Posterior cingulate gyrus (tissue), 11 donors: ENCODE measurements around the gene TBC1D1.

ENCODE experiments used
- DNase-seq, 10 donors: peaks; one replicate each; pipeline versions ENCODE4 v3.0.0 to v3.0.0-alpha.2; 2020 to 2021; ENCODE audit warnings: mixed read lengths in 3 of 10
- intact Hi-C: fragments of 100-400 bp; cut with DNase I; formaldehyde crosslinking; loops from one replicate; pipeline ENCODE4 v1.15.1; 2023

The TBC1D1 gene

GRCh38 chr4:38177035-38177546 is 286.2 kb downstream of the TBC1D1 start:
- no peak for DNase-seq
- intact Hi-C loops: no loop called here

GRCh38 chr4:38177641-38178391 is 286.9 kb downstream of the TBC1D1 start:
- peak in 1 of 10 donors; percentile 39 for DNase-seq
- intact Hi-C loops: loop anchor here (2.0 kb wide), 2 partner anchors 553 to 605 kb away; partner anchors contain the start of gene TLR10

GRCh38 chr4:38178392-38178995 is 287.6 kb downstream of the TBC1D1 start:
- intact Hi-C loops: loop anchor here (2.0 kb wide), 2 partner anchors 552 to 604 kb away; partner anchors contain the start of gene TLR10
- no peak for DNase-seq

GRCh38 chr4:38179690-38180377 is 288.9 kb downstream of the TBC1D1 start:
- intact Hi-C loops: loop anchor here (1.0 to 5.0 kb wide), 4 partner anchors 137 to 603 kb away; partner anchors contain the start of gene TLR10

GRCh38 chr4:38180456-38180855 is 289.6 kb downstream of the TBC1D1 start:
- intact Hi-C loops: loop anchor here (5.0 kb wide), 1 partner anchor 137 kb away; no protein-coding TSS in a partner anchor
- no peak for DNase-seq

More at GRCh38 chr4:38179690-38180377, 288.9 kb downstream of the TBC1D1 start:
- peak; percentile 48 to 96 (median 82) for DNase-seq

- intact Hi-C loops: loop anchor here (5.0 kb wide), 1 partner anchor 136 kb away; no protein-coding TSS in a partner anchor
- DNase-seq: no peak
Measured at GRCh38 chr4:38181286-38181685, 290.4 kb downstream of the TBC1D1 start.

- DNase-seq: peak in 2 of 10 donors; percentile 79 to 83
- intact Hi-C loops: loop anchor here (5.0 kb wide), 1 partner anchor 135 kb away; no protein-coding TSS in a partner anchor
Measured at GRCh38 chr4:38182334-38182998, 291.6 kb downstream of the TBC1D1 start.

GRCh38 chr4:38184404-38184803 is 293.5 kb downstream of the TBC1D1 start:
- intact Hi-C loops: loop anchor here (5.0 kb wide), 1 partner anchor 133 kb away; no protein-coding TSS in a partner anchor

GRCh38 chr4:38185406-38186144 is 294.7 kb downstream of the TBC1D1 start:
- intact Hi-C loops: no loop called here
- DNase-seq: peak in 3 of 10 donors; percentile 29 to 64 (median 30)

More at GRCh38 chr4:38184404-38184803, 293.5 kb downstream of the TBC1D1 start:
- no peak for DNase-seq

GRCh38 chr4:38188136-38188535 is 297.3 kb downstream of the TBC1D1 start:
- no peak for DNase-seq
- intact Hi-C loops: no loop called here

- intact Hi-C loops: no loop called here
- DNase-seq: no peak
Measured at GRCh38 chr4:38188631-38189101, 297.8 kb downstream of the TBC1D1 start.
